ENCODE data around the gene MAP3K20.

The MAP3K20 gene

DNA sequence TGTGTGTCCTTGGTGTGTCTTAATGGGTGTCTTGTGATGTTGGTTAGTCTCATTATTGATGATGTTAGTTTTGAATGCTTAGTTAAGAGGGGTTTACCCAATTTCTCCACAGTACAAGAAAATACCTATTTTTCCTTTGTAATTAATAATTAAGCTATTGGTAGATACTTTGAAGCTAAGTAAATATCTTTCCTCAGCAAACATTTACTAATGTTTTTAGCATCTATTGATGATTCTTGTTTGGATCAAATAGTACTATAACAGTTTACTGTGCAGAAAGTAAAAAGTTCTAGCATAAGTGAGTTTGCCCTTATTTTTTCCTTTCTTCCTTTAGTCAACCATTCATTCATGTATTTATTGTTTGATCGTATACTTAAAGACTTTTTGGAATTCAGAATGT, 19.1 kb downstream of the MAP3K20 start:
- TF ChIP-seq, protein P1, sequence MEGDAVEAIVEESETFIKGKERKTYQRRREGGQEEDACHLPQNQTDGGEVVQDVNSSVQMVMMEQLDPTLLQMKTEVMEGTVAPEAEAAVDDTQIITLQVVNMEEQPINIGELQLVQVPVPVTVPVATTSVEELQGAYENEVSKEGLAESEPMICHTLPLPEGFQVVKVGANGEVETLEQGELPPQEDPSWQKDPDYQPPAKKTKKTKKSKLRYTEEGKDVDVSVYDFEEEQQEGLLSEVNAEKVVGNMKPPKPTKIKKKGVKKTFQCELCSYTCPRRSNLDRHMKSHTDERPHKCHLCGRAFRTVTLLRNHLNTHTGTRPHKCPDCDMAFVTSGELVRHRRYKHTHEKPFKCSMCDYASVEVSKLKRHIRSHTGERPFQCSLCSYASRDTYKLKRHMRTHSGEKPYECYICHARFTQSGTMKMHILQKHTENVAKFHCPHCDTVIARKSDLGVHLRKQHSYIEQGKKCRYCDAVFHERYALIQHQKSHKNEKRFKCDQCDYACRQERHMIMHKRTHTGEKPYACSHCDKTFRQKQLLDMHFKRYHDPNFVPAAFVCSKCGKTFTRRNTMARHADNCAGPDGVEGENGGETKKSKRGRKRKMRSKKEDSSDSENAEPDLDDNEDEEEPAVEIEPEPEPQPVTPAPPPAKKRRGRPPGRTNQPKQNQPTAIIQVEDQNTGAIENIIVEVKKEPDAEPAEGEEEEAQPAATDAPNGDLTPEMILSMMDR (IDR thresholded peaks at IDR 0.05; ENCODE audit: low read depth, low read length), result no peak
- peaks cover 27% of the 10 kb centered on the region for H3K36me3 ChIP-seq
- DNase-seq, result no peak

DNA sequence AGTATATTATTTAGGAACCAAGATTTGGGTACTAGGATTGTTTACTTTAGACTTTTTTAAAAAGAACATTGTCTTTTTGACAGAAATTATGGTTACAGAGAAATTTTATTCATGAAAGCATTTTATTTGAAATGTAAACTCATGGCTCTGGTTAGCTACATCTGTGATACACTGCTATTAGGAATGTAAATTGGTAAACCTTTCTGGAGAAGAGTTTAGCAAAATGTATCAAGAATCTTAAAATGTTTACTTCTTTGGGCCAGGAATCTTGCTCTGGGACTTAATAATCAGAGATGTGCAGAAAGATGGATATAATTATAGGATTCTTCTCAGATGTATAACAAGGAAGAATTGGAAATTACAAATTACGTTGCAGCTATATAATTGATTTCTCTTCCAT, 19.7 kb downstream of the MAP3K20 start:
- Histone ChIP-seq H3K27ac (no peak overlapping the region), H3K36me3 (peaks cover 27% of the 10 kb centered on the region), H3K9me3 (ENCODE audit: severe bottlenecking) (no peaks in the 10 kb centered on the region), H3K27me3 (ENCODE audit: insufficient read depth, low read depth, severe bottlenecking) (no peaks in the 10 kb centered on the region), H3K4me3 (ENCODE audit: low read depth, low read length) (no peak overlapping the region)
- no peak for DNase-seq
- TF ChIP-seq, protein P1 (IDR thresholded peaks at IDR 0.05; ENCODE audit: low read depth, low read length), result no peak

More for the DNA sequence above, 19.1 kb downstream of the MAP3K20 start:
- Histone ChIP-seq H3K9me3 (ENCODE audit: severe bottlenecking) (no peaks in the 10 kb centered on the region), H3K4me3 (ENCODE audit: low read depth, low read length) (no peak overlapping the region), H3K27me3 (ENCODE audit: insufficient read depth, low read depth, severe bottlenecking) (no peaks in the 10 kb centered on the region), H3K27ac (no peak overlapping the region)

DNA sequence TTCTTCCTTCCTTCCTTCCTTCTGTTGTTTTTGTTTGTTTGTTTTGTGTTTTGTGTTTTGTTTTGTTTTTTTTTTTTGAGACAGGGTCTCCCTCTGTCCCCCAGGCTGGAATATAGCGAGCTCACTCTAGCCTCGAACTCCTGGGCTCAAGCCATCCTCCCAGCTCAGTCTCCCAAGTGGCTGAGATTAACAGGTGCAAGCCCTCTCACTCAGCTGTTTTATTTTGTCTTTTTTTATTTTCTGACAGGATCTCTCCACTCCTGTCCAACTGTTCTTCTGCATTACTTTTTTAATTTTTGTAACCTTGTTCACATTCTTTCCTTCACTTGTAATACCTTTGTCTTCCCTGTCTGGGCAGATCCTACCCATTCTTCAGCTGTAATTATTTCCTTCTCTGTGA, 23.6 kb downstream of the MAP3K20 start:
- TF ChIP-seq, protein P1 (IDR thresholded peaks at IDR 0.05; ENCODE audit: low read depth, low read length), result no peak
- Histone ChIP-seq H3K27ac (no peak overlapping the region), H3K4me3 (ENCODE audit: low read depth, low read length) (no peak overlapping the region), H3K9me3 (ENCODE audit: severe bottlenecking) (no peaks in the 10 kb centered on the region), H3K36me3 (peaks cover 4% of the 10 kb centered on the region; the same call in 1 of the 2 replicates), H3K27me3 (ENCODE audit: insufficient read depth, low read depth, severe bottlenecking) (no peaks in the 10 kb centered on the region)
- no peak for DNase-seq

DNA sequence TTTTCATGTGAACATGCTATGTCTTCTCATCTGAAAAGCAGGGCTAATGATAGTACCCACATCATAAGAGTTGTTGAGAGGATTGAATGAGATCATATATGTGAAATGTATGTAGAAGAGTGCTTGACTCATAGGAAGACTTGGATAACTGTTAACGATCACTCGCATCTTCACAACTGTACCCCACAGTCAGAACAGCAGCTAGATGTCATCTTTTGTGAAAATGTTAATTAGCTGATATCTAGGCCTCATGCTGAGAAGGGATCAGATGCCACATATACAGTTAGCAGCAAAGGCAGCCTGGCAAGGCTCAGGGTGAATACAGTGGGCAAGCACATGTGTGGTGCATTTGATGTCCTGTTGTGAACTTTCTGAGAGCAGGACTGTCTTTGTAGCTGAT, 24.2 kb downstream of the MAP3K20 start:
- H3K27ac ChIP-seq, result no peak overlapping the region
- no peaks in the 10 kb centered on the region for H3K9me3 ChIP-seq (ENCODE audit: severe bottlenecking)
- DNase-seq, result no peak
- no peak overlapping the region for H3K4me3 ChIP-seq (ENCODE audit: low read depth, low read length)
- TF ChIP-seq, protein P1 (IDR thresholded peaks at IDR 0.05; ENCODE audit: low read depth, low read length), result no peak
- H3K36me3 ChIP-seq, result peaks cover 4% of the 10 kb centered on the region; the same call in 1 of the 2 replicates
- no peaks in the 10 kb centered on the region for H3K27me3 ChIP-seq (ENCODE audit: insufficient read depth, low read depth, severe bottlenecking)

DNA sequence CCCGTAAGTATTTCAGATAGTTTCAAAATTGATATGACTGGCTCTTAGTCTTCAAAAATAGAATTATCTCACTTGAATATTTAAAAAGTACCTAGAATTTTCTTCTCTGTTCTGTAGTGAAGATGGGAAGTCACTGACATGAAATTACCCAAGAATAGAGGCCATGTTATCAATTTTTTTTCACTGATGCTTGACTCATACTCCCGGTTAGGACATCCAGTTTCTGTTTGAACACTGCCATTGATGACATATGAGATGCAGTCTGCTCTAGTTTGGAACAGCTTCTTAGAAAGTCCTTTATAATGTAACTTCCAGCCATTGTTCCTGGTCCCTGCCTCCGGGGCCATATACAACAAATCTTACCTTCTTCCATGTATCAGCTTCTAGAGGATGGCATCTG, 26.0 kb downstream of the MAP3K20 start:
- TF ChIP-seq, protein P1 (IDR thresholded peaks at IDR 0.05; ENCODE audit: low read depth, low read length), result no peak
- Histone ChIP-seq H3K4me3 (ENCODE audit: low read depth, low read length) (no peak overlapping the region), H3K9me3 (ENCODE audit: severe bottlenecking) (no peaks in the 10 kb centered on the region), H3K36me3 (peaks cover 4% of the 10 kb centered on the region; the same call in 1 of the 2 replicates), H3K27ac (no peak overlapping the region), H3K27me3 (ENCODE audit: insufficient read depth, low read depth, severe bottlenecking) (no peaks in the 10 kb centered on the region)
- no peak for DNase-seq

DNA sequence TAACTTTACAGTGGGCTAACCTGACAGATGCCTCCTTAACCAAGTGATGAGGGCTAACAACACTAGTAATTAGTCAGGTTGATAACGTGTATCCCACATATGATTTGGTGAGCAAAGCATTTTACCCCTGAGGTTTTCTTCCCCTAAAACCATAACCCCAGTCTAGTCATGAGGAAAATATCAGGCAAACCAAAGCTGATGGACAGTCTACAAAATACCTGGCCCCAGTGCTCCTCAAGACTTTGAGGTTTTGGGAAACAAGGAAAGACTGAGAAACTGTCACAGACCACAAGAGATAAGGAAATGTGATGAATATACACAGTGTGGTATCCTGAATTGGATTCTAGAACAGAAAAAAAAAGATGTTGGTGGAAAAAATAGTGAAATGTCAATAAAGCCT, 28.5 kb downstream of the MAP3K20 start:
- no peak for DNase-seq
- H3K9me3 ChIP-seq (ENCODE audit: severe bottlenecking), result no peaks in the 10 kb centered on the region
- no peaks in the 10 kb centered on the region for H3K27me3 ChIP-seq (ENCODE audit: insufficient read depth, low read depth, severe bottlenecking)
- H3K4me3 ChIP-seq (ENCODE audit: low read depth, low read length), result no peak overlapping the region
- no peak overlapping the region for H3K27ac ChIP-seq
- no peaks in the 10 kb centered on the region for H3K36me3 ChIP-seq
- TF ChIP-seq, protein P1 (IDR thresholded peaks at IDR 0.05; ENCODE audit: low read depth, low read length), result no peak

Measured in WERI-Rb-1 (cell line).